Measurements from ENCODE around the gene CBLC. TPM values are rescaled to one million over a fixed set of nuclear protein-coding genes. Genes with fewer than 3 reads are reported as not detected.

The CBLC gene
- total RNA-seq, 1 experiment from 2014 or later: not detected

- Histone ChIP-seq H4K20me1 (ENCODE audit: insufficient read depth, low read depth, low read length) (no peaks in the 10 kb centered on the region), H3K9ac (ENCODE audit: low read length) (no peak overlapping the region), H3K4me1 (ENCODE audit: low read length) (no peaks in the 10 kb centered on the region), H3K4me2 (ENCODE audit: low read depth, low read length, poor library complexity, severe bottlenecking) (no peak overlapping the region), H3K27me3 (ENCODE audit: low read length) (no peaks in the 10 kb centered on the region), H2AFZ (ENCODE audit: low read length) (no peak overlapping the region), H3K36me3 (ENCODE audit: insufficient read depth, low read length) (no peaks in the 10 kb centered on the region), H3K79me2 (ENCODE audit: low read length) (no peaks in the 10 kb centered on the region), H3K27ac (ENCODE audit: low read length) (no peak overlapping the region), H3K9me3 (ENCODE audit: low read length) (no peaks in the 10 kb centered on the region), H3K9me2 (replicated peaks; ENCODE audit: insufficient read depth, low read length) (no peaks in the 10 kb centered on the region), H3K4me3 (ENCODE audit: low read length) (no peak overlapping the region)
- DNase-seq: no peak
These were observed 36.3 kb downstream of the CBLC start for GRCh38 chr19:44813841-44814470.

- Histone ChIP-seq H3K4me1 (ENCODE audit: low read length) (no peaks in the 10 kb centered on the region), H3K36me3 (ENCODE audit: insufficient read depth, low read length) (no peaks in the 10 kb centered on the region), H3K9ac (ENCODE audit: low read length) (no peak overlapping the region), H4K20me1 (ENCODE audit: insufficient read depth, low read depth, low read length) (no peaks in the 10 kb centered on the region), H3K27me3 (ENCODE audit: low read length) (no peaks in the 10 kb centered on the region), H3K4me2 (ENCODE audit: low read depth, low read length, poor library complexity, severe bottlenecking) (no peak overlapping the region), H3K79me2 (ENCODE audit: low read length) (no peaks in the 10 kb centered on the region), H3K4me3 (ENCODE audit: low read length) (no peak overlapping the region), H3K27ac (ENCODE audit: low read length) (no peak overlapping the region), H3K9me2 (replicated peaks; ENCODE audit: insufficient read depth, low read length) (no peaks in the 10 kb centered on the region), H2AFZ (ENCODE audit: low read length) (no peak overlapping the region), H3K9me3 (ENCODE audit: low read length) (no peaks in the 10 kb centered on the region)
- DNase-seq: no peak
These were observed 36.8 kb downstream of the CBLC start for GRCh38 chr19:44814517-44814916.

- no peak overlapping the region for H3K4me3 ChIP-seq (ENCODE audit: low read length)
- H3K79me2 ChIP-seq (ENCODE audit: low read length): no peaks in the 10 kb centered on the region
- no peaks in the 10 kb centered on the region for H4K20me1 ChIP-seq (ENCODE audit: insufficient read depth, low read depth, low read length)
- no peak overlapping the region for H3K4me2 ChIP-seq (ENCODE audit: low read depth, low read length, poor library complexity, severe bottlenecking)
- no peak for DNase-seq
- no peaks in the 10 kb centered on the region for H3K4me1 ChIP-seq (ENCODE audit: low read length)
- no peaks in the 10 kb centered on the region for H3K9me3 ChIP-seq (ENCODE audit: low read length)
- no peaks in the 10 kb centered on the region for H3K9me2 ChIP-seq (replicated peaks; ENCODE audit: insufficient read depth, low read length)
- no peaks in the 10 kb centered on the region for H3K27me3 ChIP-seq (ENCODE audit: low read length)
- H2AFZ ChIP-seq (ENCODE audit: low read length): no peak overlapping the region
- no peaks in the 10 kb centered on the region for H3K36me3 ChIP-seq (ENCODE audit: insufficient read depth, low read length)
- H3K9ac ChIP-seq (ENCODE audit: low read length): no peak overlapping the region
- H3K27ac ChIP-seq (ENCODE audit: low read length): no peak overlapping the region
These were observed 38.6 kb downstream of the CBLC start for GRCh38 chr19:44816301-44816700.

GRCh38 chr19:44817725-44818465 lies 40.2 kb downstream of the CBLC start:
- no peak for DNase-seq
- H3K4me2 ChIP-seq (ENCODE audit: low read depth, low read length, poor library complexity, severe bottlenecking): no peak overlapping the region
- no peaks in the 10 kb centered on the region for H3K9me2 ChIP-seq (replicated peaks; ENCODE audit: insufficient read depth, low read length)
- H3K4me3 ChIP-seq (ENCODE audit: low read length): no peak overlapping the region
- no peak overlapping the region for H3K9ac ChIP-seq (ENCODE audit: low read length)
- H3K27me3 ChIP-seq (ENCODE audit: low read length): no peaks in the 10 kb centered on the region
- H4K20me1 ChIP-seq (ENCODE audit: insufficient read depth, low read depth, low read length): no peaks in the 10 kb centered on the region
- H3K36me3 ChIP-seq (ENCODE audit: insufficient read depth, low read length): no peaks in the 10 kb centered on the region
- no peaks in the 10 kb centered on the region for H3K9me3 ChIP-seq (ENCODE audit: low read length)
- H2AFZ ChIP-seq (ENCODE audit: low read length): no peak overlapping the region
- H3K79me2 ChIP-seq (ENCODE audit: low read length): no peaks in the 10 kb centered on the region
- no peak overlapping the region for H3K27ac ChIP-seq (ENCODE audit: low read length)
- no peaks in the 10 kb centered on the region for H3K4me1 ChIP-seq (ENCODE audit: low read length)

GRCh38 chr19:44818466-44819031 lies 40.9 kb downstream of the CBLC start:
- Histone ChIP-seq H3K27me3 (ENCODE audit: low read length) (no peaks in the 10 kb centered on the region), H2AFZ (ENCODE audit: low read length) (no peak overlapping the region), H4K20me1 (ENCODE audit: insufficient read depth, low read depth, low read length) (no peaks in the 10 kb centered on the region), H3K9ac (ENCODE audit: low read length) (no peak overlapping the region), H3K4me2 (ENCODE audit: low read depth, low read length, poor library complexity, severe bottlenecking) (no peak overlapping the region), H3K27ac (ENCODE audit: low read length) (no peak overlapping the region), H3K9me3 (ENCODE audit: low read length) (no peaks in the 10 kb centered on the region), H3K36me3 (ENCODE audit: insufficient read depth, low read length) (no peaks in the 10 kb centered on the region), H3K9me2 (replicated peaks; ENCODE audit: insufficient read depth, low read length) (no peaks in the 10 kb centered on the region), H3K4me1 (ENCODE audit: low read length) (no peaks in the 10 kb centered on the region), H3K79me2 (ENCODE audit: low read length) (no peaks in the 10 kb centered on the region), H3K4me3 (ENCODE audit: low read length) (no peak overlapping the region)
- no peak for DNase-seq

GRCh38 chr19:44819246-44819832 lies 41.6 kb downstream of the CBLC start:
- H3K4me1 ChIP-seq (ENCODE audit: low read length): no peaks in the 10 kb centered on the region
- no peak overlapping the region for H3K4me2 ChIP-seq (ENCODE audit: low read depth, low read length, poor library complexity, severe bottlenecking)
- no peaks in the 10 kb centered on the region for H4K20me1 ChIP-seq (ENCODE audit: insufficient read depth, low read depth, low read length)
- DNase-seq: no peak
- no peak overlapping the region for H3K9ac ChIP-seq (ENCODE audit: low read length)
- H3K4me3 ChIP-seq (ENCODE audit: low read length): no peak overlapping the region
- H3K79me2 ChIP-seq (ENCODE audit: low read length): no peaks in the 10 kb centered on the region
- no peaks in the 10 kb centered on the region for H3K27me3 ChIP-seq (ENCODE audit: low read length)
- no peaks in the 10 kb centered on the region for H3K9me3 ChIP-seq (ENCODE audit: low read length)
- H3K27ac ChIP-seq (ENCODE audit: low read length): no peak overlapping the region
- H3K9me2 ChIP-seq (replicated peaks; ENCODE audit: insufficient read depth, low read length): no peaks in the 10 kb centered on the region
- H3K36me3 ChIP-seq (ENCODE audit: insufficient read depth, low read length): no peaks in the 10 kb centered on the region
- H2AFZ ChIP-seq (ENCODE audit: low read length): no peak overlapping the region

GRCh38 chr19:44820648-44821609 lies 43.2 kb downstream of the CBLC start:
- Histone ChIP-seq H3K27me3 (ENCODE audit: low read length) (no peaks in the 10 kb centered on the region), H3K27ac (ENCODE audit: low read length) (no peak overlapping the region), H3K9me2 (replicated peaks; ENCODE audit: insufficient read depth, low read length) (no peaks in the 10 kb centered on the region), H3K4me2 (ENCODE audit: low read depth, low read length, poor library complexity, severe bottlenecking) (no peak overlapping the region), H4K20me1 (ENCODE audit: insufficient read depth, low read depth, low read length) (no peaks in the 10 kb centered on the region), H3K36me3 (ENCODE audit: insufficient read depth, low read length) (no peaks in the 10 kb centered on the region), H3K9me3 (ENCODE audit: low read length) (no peaks in the 10 kb centered on the region), H2AFZ (ENCODE audit: low read length) (no peak overlapping the region), H3K4me1 (ENCODE audit: low read length) (no peaks in the 10 kb centered on the region), H3K4me3 (ENCODE audit: low read length) (no peak overlapping the region), H3K79me2 (ENCODE audit: low read length) (no peaks in the 10 kb centered on the region), H3K9ac (ENCODE audit: low read length) (no peak overlapping the region)
- DNase-seq: no peak
